C4-2B (cell line): ENCODE data around the gene PITX3.

Experiments used
- H3K27ac ChIP-seq: fragments of 450-650 bp; 2 replicates; pipeline ENCODE4 v1.5.1; 2017
- CTCF ChIP-seq: fragments of 450-650 bp; conservative IDR thresholded peaks from 2 replicates; pipeline ENCODE4 v1.5.1; 2017; ENCODE audit warnings: mild to moderate bottlenecking
- ZFX ChIP-seq: fragments of 450-650 bp; IDR thresholded peaks from 2 replicates; pipeline ENCODE4 v1.6.1; 2017

Gene PITX3

GRCh38 chr10:102243309-102243708 lies 2.0 kb upstream of the PITX3 start:
- TF ChIP-seq ZFX, result no peak
- no peak for TF ChIP-seq CTCF
- H3K27ac ChIP-seq, result no peak overlapping the region

GRCh38 chr10:102242118-102242485 lies 790 bp upstream of the PITX3 start:
- H3K27ac ChIP-seq, result no peak overlapping the region
- no peak for TF ChIP-seq ZFX
- no peak for TF ChIP-seq CTCF

GRCh38 chr10:102241032-102241443 lies 274 bp downstream of the PITX3 start:
- no peak overlapping the region for H3K27ac ChIP-seq
- TF ChIP-seq CTCF, result no peak
- no peak for TF ChIP-seq ZFX

- H3K27ac ChIP-seq, result no peak overlapping the region
- TF ChIP-seq ZFX, result no peak
- no peak for TF ChIP-seq CTCF
Measured at GRCh38 chr10:102240467-102241031, 763 bp downstream of the PITX3 start.

GRCh38 chr10:102237711-102238252 lies 3.5 kb downstream of the PITX3 start:
- TF ChIP-seq ZFX, result no peak
- H3K27ac ChIP-seq, result no peak overlapping the region

GRCh38 chr10:102236006-102236405 lies 5.3 kb downstream of the PITX3 start:
- TF ChIP-seq ZFX (no peak), CTCF (no peak)
- H3K27ac ChIP-seq, result no peak overlapping the region

GRCh38 chr10:102235598-102235920 lies 5.8 kb downstream of the PITX3 start:
- TF ChIP-seq CTCF, result no peak
- TF ChIP-seq ZFX, result no peak
- H3K27ac ChIP-seq, result no peak overlapping the region

- no peak overlapping the region for H3K27ac ChIP-seq
- TF ChIP-seq ZFX, result no peak
- no peak for TF ChIP-seq CTCF
Measured at GRCh38 chr10:102234888-102235597, 6.3 kb downstream of the PITX3 start.
